ENCODE data around the gene GRIK3. TPM values are rescaled to one million over a fixed set of nuclear protein-coding genes. Genes with fewer than 3 reads are reported as not detected.

Gene GRIK3
- total RNA-seq, 3 donors from 2014 or later (not counting 1 experiment from before 2014, with no cell fraction given): not detected

- Mint-ChIP-seq H3K9me3 (no peaks in the 10 kb centered on the region), H3K4me3 (no peak overlapping the region), H3K4me1 (no peaks in the 10 kb centered on the region), H3K27me3 (ENCODE audit: low read depth in 2 of 2) (peaks cover 0 to 16% of the 10 kb centered on the region in 2 donors), H3K27ac (no peak overlapping the region), H3K36me3 (no peaks in the 10 kb centered on the region)
- intact Hi-C loops (cut with micrococcal nuclease): no loop called here
- TF ChIP-seq CTCF (IDR thresholded peaks at IDR 0.05): no peak
- WGBS (ENCODE audit: insufficient coverage): 63% methylated on average over 1 of the region's 1 CpG
- no peak for DNase-seq
- H3K27me3 ChIP-seq (ENCODE audit: control insufficient read depth, insufficient read depth, low read length): no peaks in the 10 kb centered on the region
- no peaks in the 10 kb centered on the region for H3K4me1 ChIP-seq (ENCODE audit: control insufficient read depth, insufficient read depth, low read length)
- ATAC-seq: no peak
- no peaks in the 10 kb centered on the region for H3K9me3 ChIP-seq (ENCODE audit: control insufficient read depth, insufficient read depth, low read length)
- H3K4me3 ChIP-seq (ENCODE audit: low read length): no peak overlapping the region
- H3K36me3 ChIP-seq (ENCODE audit: control insufficient read depth, insufficient read depth, low read length): no peaks in the 10 kb centered on the region
- no peak overlapping the region for H3K27ac ChIP-seq (ENCODE audit: low read length)
These were observed 17.8 kb upstream of the GRIK3 start for GRCh38 chr1:37052120-37052519.

- H3K4me1 ChIP-seq (ENCODE audit: control insufficient read depth, insufficient read depth, low read length): no peaks in the 10 kb centered on the region
- Mint-ChIP-seq H3K4me3 (no peak overlapping the region), H3K4me1 (no peaks in the 10 kb centered on the region), H3K27me3 (ENCODE audit: low read depth in 2 of 2) (peaks cover 0 to 20% of the 10 kb centered on the region in 2 donors), H3K9me3 (no peaks in the 10 kb centered on the region), H3K27ac (no peak overlapping the region), H3K36me3 (no peaks in the 10 kb centered on the region)
- no peak overlapping the region for H3K27ac ChIP-seq (ENCODE audit: low read length)
- no peak overlapping the region for H3K4me3 ChIP-seq (ENCODE audit: low read length)
- DNase-seq (no peak), ATAC-seq (no peak)
- no peaks in the 10 kb centered on the region for H3K36me3 ChIP-seq (ENCODE audit: control insufficient read depth, insufficient read depth, low read length)
- no peak for TF ChIP-seq CTCF (IDR thresholded peaks at IDR 0.05)
- WGBS (ENCODE audit: insufficient coverage): 89% methylated on average over 5 of the region's 7 CpGs
- H3K27me3 ChIP-seq (ENCODE audit: control insufficient read depth, insufficient read depth, low read length): no peaks in the 10 kb centered on the region
- intact Hi-C loops (cut with micrococcal nuclease): no loop called here
- no peaks in the 10 kb centered on the region for H3K9me3 ChIP-seq (ENCODE audit: control insufficient read depth, insufficient read depth, low read length)
These were observed 17.0 kb upstream of the GRIK3 start for GRCh38 chr1:37051346-37051745.

- Mint-ChIP-seq H3K4me1 (no peaks in the 10 kb centered on the region), H3K27me3 (ENCODE audit: low read depth in 2 of 2) (peaks cover 9 to 26% of the 10 kb centered on the region in 2 donors), H3K9me3 (no peaks in the 10 kb centered on the region), H3K36me3 (no peaks in the 10 kb centered on the region), H3K27ac (no peak overlapping the region), H3K4me3 (no peak overlapping the region)
- H3K36me3 ChIP-seq (ENCODE audit: control insufficient read depth, insufficient read depth, low read length): no peaks in the 10 kb centered on the region
- no peak overlapping the region for H3K27ac ChIP-seq (ENCODE audit: low read length)
- TF ChIP-seq CTCF (IDR thresholded peaks at IDR 0.05): no peak
- no peak overlapping the region for H3K4me3 ChIP-seq (ENCODE audit: low read length)
- DNase-seq (no peak), ATAC-seq (no peak)
- 86% methylated on average over 19 of the region's 19 CpGs for WGBS (ENCODE audit: insufficient coverage)
- intact Hi-C loops (cut with micrococcal nuclease): no loop called here
- H3K9me3 ChIP-seq (ENCODE audit: control insufficient read depth, insufficient read depth, low read length): no peaks in the 10 kb centered on the region
- no peaks in the 10 kb centered on the region for H3K27me3 ChIP-seq (ENCODE audit: control insufficient read depth, insufficient read depth, low read length)
- no peaks in the 10 kb centered on the region for H3K4me1 ChIP-seq (ENCODE audit: control insufficient read depth, insufficient read depth, low read length)
These were observed 13.2 kb upstream of the GRIK3 start for GRCh38 chr1:37047542-37047941.

- no peaks in the 10 kb centered on the region for H3K9me3 ChIP-seq (ENCODE audit: control insufficient read depth, insufficient read depth, low read length)
- TF ChIP-seq CTCF (IDR thresholded peaks at IDR 0.05): no peak
- DNase-seq (no peak), ATAC-seq (no peak)
- no peaks in the 10 kb centered on the region for H3K4me1 ChIP-seq (ENCODE audit: control insufficient read depth, insufficient read depth, low read length)
- Mint-ChIP-seq H3K4me1 (no peaks in the 10 kb centered on the region), H3K27ac (no peak overlapping the region), H3K4me3 (no peak overlapping the region), H3K27me3 (ENCODE audit: low read depth in 2 of 2) (peaks cover 25 to 39% of the 10 kb centered on the region in 2 donors), H3K9me3 (no peaks in the 10 kb centered on the region), H3K36me3 (no peaks in the 10 kb centered on the region)
- peaks cover 4% of the 10 kb centered on the region for H3K27me3 ChIP-seq (ENCODE audit: control insufficient read depth, insufficient read depth, low read length)
- no peak overlapping the region for H3K27ac ChIP-seq (ENCODE audit: low read length)
- 66% methylated on average over 2 of the region's 2 CpGs for WGBS (ENCODE audit: insufficient coverage)
- intact Hi-C loops (cut with micrococcal nuclease): no loop called here
- H3K4me3 ChIP-seq (ENCODE audit: low read length): no peak overlapping the region
- no peaks in the 10 kb centered on the region for H3K36me3 ChIP-seq (ENCODE audit: control insufficient read depth, insufficient read depth, low read length)
These were observed 8.8 kb upstream of the GRIK3 start for GRCh38 chr1:37043101-37043500.
